GM19395 (cell line): ENCODE measurements around the gene TRABD2B.

ENCODE experiments used
- ATAC-seq: cut with Tn5 transposase; IDR thresholded peaks from one replicate; pipeline ENCODE4 v1.9.1; 2021; ENCODE audit warnings: mild to moderate bottlenecking, moderate library complexity; ENCODE audit not compliant: unreplicated experiment

The TRABD2B gene

DNA sequence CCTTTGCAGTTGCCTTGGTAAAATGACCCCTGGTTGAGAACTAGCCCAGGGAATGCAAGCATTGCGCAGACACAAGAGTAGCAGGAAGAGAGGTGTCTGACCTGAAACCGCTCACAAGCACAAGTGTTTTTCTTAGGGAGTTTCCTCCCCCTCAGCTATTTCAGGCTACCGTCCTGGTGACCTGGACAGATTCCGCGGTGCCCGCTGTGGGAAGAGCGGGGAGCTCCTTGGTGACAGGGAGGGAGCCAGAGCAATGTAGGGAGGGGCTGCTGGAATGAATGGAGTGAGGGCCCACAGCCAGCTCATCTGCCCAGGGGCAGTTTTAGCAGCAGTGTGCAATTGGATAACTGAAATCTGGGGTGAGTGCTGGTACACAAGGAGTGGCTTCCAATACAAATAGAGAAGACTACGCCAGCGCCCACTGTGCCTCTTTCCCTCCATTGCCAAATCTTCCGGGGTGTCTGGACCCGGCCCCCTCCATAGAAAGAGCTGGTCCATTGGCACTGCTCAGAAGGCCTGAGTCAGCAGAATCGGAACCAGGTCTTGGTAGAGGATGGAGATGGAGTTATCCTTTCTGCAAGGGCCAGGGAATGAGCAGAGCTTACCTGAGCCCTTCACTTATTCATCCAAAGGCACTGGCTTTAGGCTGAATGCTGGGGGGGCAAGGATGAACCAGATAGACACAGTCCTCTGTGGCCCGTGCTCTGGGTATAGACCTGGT, 82.8 kb downstream of the TRABD2B start:
- ATAC-seq, result no peak

DNA sequence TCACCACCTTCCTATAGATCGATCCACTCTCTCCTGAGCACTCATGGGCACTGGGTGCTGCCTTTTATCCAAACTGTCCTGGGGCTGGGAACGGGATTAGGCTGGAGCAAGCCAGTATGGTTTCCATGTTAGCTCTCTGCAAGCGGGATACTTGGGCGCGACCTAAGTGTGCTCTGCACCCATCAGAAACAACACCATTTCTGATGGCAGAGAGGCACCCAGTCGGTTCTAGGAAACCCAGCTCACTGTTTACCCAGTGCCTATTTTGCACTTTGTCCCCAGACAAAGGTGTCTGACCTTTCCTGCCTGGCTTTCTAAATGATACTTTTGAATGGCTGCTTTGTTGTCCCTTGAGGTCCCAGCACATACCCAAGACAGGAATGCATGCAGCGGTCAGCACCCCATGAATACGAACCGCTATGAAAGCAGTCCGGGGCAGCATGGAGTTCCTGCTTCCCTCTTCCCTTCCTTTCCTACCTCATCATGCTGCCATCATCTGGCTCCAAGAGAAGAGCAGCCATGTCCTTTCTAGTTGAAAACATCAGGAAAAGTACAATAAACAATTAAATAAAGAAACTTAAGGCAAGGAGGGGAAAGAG, 83.9 kb downstream of the TRABD2B start:
- ATAC-seq, result no peak

GRCh38 chr1:47912756-47913155, 84.4 kb downstream of the TRABD2B start:
- no peak for ATAC-seq

GRCh38 chr1:47911892-47912291, 85.3 kb downstream of the TRABD2B start:
- ATAC-seq, result no peak

GRCh38 chr1:47911424-47911823, 85.8 kb downstream of the TRABD2B start:
- no peak for ATAC-seq

DNA sequence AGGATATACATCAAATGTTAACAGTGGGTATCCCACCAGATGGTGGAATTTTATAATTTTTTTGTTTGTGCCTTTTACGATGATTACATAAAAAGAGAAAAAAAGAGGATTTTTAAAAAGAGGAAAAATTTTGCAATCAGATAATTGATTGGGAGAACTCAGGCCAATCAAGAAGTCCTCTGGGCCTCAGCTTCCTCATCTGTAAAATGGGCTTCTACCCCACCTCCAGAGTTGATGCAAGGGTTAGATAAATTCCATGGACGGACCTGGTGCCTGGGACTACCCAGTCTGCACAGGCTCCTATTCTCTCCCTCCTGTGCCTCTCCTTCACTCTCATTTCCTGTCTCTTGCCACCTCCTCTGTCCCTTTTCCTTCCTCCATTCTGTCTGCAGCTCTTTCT, 88.9 kb downstream of the TRABD2B start:
- ATAC-seq, result no peak

GRCh38 chr1:47907177-47907528, 90.0 kb downstream of the TRABD2B start:
- ATAC-seq, result no peak

DNA sequence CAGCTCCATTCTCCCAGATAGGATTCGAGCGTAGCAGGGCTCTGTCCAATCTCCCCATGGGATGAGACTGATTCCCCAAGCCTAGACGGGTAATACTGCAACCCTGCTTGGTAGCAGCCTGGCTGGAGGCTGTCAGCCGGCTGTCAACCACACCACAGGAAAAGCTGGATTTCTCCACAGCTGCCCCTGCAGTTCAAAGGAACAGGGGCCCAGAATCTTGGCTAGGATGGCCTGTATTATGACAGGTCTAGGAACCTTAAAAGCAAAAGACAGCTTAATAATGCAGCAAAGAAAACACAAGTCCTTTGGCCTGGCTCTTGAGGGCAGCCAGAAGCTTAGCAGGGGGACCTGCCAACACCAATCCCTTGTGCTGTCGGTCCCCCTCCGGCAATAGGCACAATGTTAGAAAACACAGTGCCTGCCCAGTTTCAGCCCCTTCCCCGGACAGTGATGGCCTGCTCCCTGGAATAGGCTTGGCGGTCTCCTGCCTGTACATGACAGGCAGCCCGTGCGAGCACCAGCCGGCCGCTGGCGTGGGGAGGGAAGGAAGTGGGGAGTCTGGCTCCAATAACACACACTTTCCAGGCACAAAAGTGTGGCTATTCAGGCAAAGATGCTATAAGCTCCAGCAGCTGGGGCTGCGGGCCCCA, 90.5 kb downstream of the TRABD2B start:
- ATAC-seq, result no peak

DNA sequence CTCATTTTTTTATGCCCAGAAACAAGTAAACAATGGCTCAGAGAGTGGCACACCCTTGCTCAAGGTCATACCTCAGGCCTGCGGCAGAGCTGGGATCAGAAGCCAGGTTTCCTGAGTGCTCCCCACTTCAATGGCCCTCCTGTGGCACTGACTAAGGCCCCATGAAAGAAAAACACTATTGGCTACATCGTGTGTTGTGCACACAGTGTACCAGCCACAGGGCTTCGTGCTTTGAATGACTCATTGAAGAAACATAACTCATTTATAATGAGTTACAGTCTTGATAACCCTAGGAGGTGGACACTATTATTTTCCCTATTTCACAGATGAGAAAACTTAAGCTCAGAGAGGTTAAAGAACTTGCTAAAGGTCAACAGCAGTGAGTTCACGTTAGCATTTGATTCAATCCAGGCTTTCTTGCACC, 91.2 kb downstream of the TRABD2B start:
- ATAC-seq, result no peak

DNA sequence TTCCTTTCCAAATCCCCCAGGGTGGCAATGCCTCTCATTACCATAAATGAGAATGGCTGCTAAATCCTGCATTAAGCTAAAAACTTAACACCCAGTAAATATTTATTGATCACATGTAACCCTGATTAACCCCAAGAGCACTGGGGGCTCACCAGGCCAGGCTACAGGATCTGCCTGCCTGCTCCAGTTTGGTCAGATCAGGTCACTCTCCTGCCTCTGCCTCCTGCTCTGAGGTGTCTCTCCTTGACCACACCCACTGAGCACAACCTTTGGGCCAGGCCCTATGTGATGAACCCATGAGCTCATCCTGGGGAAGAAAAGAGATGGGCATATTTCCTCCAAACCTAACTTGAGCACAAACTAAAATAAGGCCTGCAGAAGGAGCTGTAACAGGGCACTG, 93.5 kb downstream of the TRABD2B start:
- no peak for ATAC-seq

- no peak for ATAC-seq
These were observed 96.1 kb downstream of the TRABD2B start for GRCh38 chr1:47901001-47901575.

DNA sequence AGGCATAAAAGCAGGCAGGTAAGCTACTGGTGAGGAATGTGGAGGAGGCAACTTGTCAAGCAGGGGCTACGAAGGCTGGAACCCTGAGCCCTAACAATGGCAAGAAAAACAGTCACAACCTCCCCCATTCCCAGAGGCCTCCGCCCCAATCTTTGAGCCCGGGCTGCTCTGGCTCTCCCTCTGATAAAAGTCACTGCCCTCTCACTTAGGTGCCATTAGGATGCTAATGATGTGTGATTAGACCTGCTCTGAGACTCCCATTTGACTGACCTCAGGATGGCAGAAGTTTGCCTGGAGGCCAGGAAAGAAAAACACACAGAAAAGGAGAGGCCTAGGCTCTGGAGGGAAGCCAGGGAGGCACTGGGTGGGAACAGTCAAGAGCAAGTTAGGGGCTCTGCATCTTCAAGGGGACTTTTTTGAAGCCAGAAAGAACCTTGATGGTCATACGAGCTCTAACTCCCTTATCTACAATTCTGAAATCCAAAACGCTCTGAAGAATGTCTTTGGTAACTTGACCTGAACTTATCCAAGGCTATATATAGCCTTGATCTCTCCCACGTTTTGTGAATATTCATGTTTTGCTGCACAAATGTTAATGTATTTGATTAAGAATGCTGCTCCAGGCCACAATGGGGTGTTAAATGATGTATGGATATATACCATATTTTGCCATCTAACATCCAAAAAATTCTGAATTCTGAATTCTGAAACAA, 98.9 kb downstream of the TRABD2B start:
- ATAC-seq, result no peak

DNA sequence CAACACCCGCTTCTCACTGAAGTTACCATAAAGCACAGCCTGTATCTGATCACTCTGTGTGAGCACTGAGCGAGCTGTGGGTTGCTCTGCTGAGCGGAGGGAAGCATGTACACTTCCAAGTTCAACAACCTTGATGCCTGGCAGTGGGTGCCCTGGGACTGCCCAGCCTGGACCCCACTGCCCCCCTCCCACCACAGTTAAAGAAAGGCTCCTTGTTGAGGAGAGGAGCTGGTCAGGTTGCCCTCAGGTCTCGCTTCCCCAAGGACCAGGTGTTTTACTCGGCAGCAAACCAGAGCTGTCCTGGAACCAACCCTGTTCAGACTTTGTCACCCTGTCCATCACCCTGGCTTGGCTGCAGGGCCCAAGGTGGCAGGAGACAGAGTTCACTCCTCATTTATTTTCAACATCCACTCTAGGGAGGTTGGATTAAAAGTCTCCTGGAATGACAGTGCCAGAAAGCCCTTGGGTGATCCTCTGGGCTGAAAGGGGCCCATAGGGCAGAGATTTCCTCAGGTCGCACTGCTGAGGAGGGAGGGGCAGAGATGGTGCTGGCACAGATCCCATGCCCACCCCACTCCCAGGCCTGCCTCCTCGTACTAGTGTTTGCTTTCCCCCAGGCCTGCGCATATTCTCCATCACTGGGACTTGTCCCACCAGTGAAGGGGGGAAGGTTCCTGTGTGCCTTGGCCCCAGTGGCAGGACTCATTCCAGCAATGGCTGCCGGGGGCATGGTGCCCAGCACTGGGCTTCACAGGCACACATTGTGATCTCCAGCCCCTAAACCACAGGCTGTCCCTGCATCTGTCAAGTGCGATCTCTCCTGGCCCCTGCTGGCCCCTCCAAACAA, 101.7 kb downstream of the TRABD2B start:
- no peak for ATAC-seq

DNA sequence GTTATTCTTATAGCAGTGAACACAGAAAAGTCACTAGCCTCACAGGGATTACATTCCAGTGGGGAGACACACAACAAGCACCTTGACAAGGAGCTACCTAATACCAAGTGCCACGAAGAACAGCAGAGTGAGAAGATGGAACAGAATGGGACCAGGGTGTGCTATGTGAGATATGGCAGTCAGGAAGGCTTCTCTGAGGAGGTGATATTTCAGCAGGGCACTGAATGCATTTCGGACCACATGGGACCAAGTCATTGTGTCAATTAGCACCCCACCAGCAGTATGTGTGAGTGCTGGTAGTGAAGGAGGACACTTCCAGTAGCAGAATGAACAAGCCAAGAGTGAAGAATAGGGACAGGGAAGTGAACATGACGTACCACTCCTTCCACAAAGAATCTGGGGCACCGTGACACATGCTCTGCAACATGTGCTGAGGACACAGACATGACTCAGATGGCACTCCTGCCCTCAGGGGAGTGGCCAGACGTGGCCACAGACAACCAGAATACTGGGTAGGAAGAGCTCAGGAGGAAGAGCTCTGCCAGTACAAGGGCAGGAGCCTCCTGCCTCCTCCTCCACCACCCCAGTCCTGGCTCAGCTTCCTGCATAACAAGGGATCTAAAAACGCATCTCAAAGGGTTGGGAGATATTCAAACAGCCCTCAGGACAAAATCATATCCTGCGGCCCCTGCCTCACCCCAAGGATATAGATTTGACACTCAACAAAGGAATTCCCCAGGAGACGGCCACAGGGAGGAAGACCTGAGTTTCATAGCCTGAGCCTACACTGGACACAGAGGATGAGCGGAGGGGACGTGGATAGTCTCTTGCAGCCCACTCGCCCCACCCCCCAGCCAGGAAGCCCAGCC, 102.5 kb downstream of the TRABD2B start:
- ATAC-seq, result no peak

DNA sequence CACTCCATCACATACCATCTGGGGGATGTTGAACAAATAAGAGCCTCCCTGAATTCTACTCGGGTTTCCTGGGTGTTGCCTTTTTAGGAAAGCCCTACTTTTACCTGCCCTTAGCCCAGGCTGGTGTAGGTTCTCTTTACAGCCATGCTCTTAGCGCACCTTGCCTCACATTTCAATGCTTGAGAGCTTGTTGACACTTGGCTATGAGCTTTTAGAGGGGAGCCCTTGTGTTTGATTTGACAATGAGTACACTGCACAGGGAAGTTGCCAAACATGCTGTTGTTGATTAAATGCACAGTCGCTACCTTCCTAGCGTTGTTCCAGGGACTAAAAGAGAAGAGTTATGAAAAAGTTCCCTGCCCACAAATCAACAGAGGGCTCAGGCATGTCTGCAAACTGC, 103.8 kb downstream of the TRABD2B start:
- no peak for ATAC-seq

DNA sequence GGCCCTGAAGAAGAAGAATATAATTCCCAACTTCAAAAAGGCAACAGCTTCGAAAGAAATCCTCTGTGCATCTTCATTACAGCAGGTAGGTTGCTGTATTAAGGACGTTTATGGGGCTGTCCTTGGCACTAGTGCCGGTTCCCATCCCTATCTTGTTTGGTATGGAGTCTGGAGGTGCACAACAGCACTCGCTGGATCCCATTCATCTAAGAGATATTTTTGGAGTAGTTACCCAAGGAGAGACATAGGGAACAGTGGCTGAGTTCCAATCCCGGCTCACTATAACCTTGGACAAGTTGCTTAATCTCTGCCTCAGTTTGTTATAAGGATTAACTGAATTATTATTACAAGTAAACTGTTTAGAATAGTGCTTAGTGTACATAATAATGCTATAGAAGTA, 106.4 kb downstream of the TRABD2B start:
- ATAC-seq, result no peak

- ATAC-seq, result no peak
These were observed 108.9 kb downstream of the TRABD2B start for GRCh38 chr1:47888294-47888629.

- no peak for ATAC-seq
These were observed 109.5 kb downstream of the TRABD2B start for GRCh38 chr1:47887475-47888293.

DNA sequence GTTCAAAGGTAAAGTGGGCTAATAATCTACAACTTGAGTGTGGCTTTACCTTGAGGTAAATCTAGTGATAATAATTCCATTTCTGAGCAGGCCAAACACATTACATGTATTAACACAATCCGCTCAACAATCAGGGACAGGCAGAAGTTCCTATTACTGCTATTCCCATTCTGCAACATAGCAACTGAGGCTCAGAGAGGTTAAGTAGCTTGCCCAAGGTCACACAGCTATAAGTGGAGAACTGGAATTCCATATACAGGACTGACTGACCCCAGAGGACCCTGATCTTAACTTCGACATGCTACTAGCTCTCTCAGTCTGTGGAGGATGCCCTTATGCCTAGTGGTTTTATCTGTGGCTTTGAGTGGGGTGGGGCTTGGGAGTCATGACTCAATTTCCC, 110.1 kb downstream of the TRABD2B start:
- no peak for ATAC-seq
